IMR-90 (cell line): Measurements from ENCODE around the gene EPC1. TPM values are rescaled to one million over a fixed set of nuclear protein-coding genes. Genes with fewer than 3 reads are reported as not detected.

Source experiments
- ATAC-seq: fragments of 200-7000 bp; cut with Tn5 transposase; 2 replicates; pipeline ENCODE4 v1.9.1; 2020; ENCODE audit warnings: low read depth, mild to moderate bottlenecking, moderate library complexity
- BruUV-seq: library from RNA; stranded (reverse); fragments of 400-500 nt; replicated peaks from 2 replicates; lab custom pipeline; 2021; lab: Mats Ljungman, UMichigan
- CTCF ChIA-PET: fragments of 300-600 bp; formaldehyde crosslinking; extraction: SDS; loops from one replicate; lab custom pipeline; 2021; ENCODE audit warnings: antibody characterized with exemption; lab: Yijun Ruan, JAX
- POLR2A ChIA-PET: fragments of 300-600 bp; sonication (Branson Sonifier 250); formaldehyde crosslinking; loops from one replicate; lab custom pipeline; 2022; ENCODE audit warnings: antibody characterized with exemption; ENCODE audit not compliant: unreplicated experiment; lab: Charles Lee
- DNase-seq: peaks from one replicate; pipeline ENCODE4 v3.0.0; 2013
- H2AFZ ChIP-seq: replicated peaks from 2 replicates; pipeline ENCODE3; 2013; ENCODE audit warnings: low read length, mild to moderate bottlenecking; ENCODE audit not compliant: poor library complexity
- H2AK5ac ChIP-seq: 2 replicates; pipeline ENCODE4 v1.6.1; 2013; ENCODE audit warnings: low read depth, low read length, inconsistent platforms
- H2AK9ac ChIP-seq: replicated peaks from 2 replicates; pipeline ENCODE3; 2013; ENCODE audit warnings: mild to moderate bottlenecking, low read depth, low read length, moderate library complexity; ENCODE audit not compliant: poor library complexity
- H2BK120ac ChIP-seq: 2 replicates; pipeline ENCODE4 v1.6.1; 2013; ENCODE audit warnings: low read depth, low read length, inconsistent platforms
- H2BK15ac ChIP-seq: 3 replicates; pipeline ENCODE4 v1.6.1; 2013; ENCODE audit warnings: low read depth, low read length, inconsistent platforms
- H2BK20ac ChIP-seq: 2 replicates; pipeline ENCODE4 v1.6.1; 2013; ENCODE audit warnings: low read depth, mild to moderate bottlenecking, inconsistent platforms, low read length, moderate library complexity
- H2BK5ac ChIP-seq: 2 replicates; pipeline ENCODE4 v1.6.1; 2013; ENCODE audit warnings: mild to moderate bottlenecking, low read depth, low read length, inconsistent platforms; ENCODE audit not compliant: poor library complexity, severe bottlenecking
- H3K14ac ChIP-seq: replicated peaks from 2 replicates; pipeline ENCODE4 v1.6.1; 2013; ENCODE audit warnings: low read depth, low read length, inconsistent platforms
- H3K18ac ChIP-seq: 2 replicates; pipeline ENCODE4 v1.6.1; 2013; ENCODE audit warnings: low read depth, low read length, control low read depth
- H3K23ac ChIP-seq: 2 replicates; pipeline ENCODE4 v1.6.1; 2013; ENCODE audit warnings: low read depth, low read length, inconsistent platforms
- H3K27ac ChIP-seq: 2 replicates; pipeline ENCODE4 v1.5.1; 2013; ENCODE audit warnings: mild to moderate bottlenecking, control low read depth, low read length; ENCODE audit not compliant: insufficient read depth
- H3K27me3 ChIP-seq: 2 replicates; pipeline ENCODE4 v1.6.1; 2013; ENCODE audit warnings: low read length; ENCODE audit not compliant: control insufficient read depth, insufficient read depth
- H3K36me3 ChIP-seq: 2 replicates; pipeline ENCODE4 v1.6.1; 2013; ENCODE audit warnings: low read length, mixed read lengths; ENCODE audit not compliant: control insufficient read depth, insufficient read depth
- H3K4ac ChIP-seq: 2 replicates; pipeline ENCODE4 v1.6.1; 2013; ENCODE audit warnings: low read depth, low read length, inconsistent platforms
- H3K4me1 ChIP-seq: 2 replicates; pipeline ENCODE4 v1.6.1; 2013; ENCODE audit warnings: low read length, mixed read lengths; ENCODE audit not compliant: control insufficient read depth, insufficient read depth
- H3K4me2 ChIP-seq: 2 replicates; pipeline ENCODE4 v1.6.1; 2013; ENCODE audit warnings: low read depth, mild to moderate bottlenecking, control low read depth, low read length, moderate library complexity
- H3K4me3 ChIP-seq: 2 replicates; pipeline ENCODE4 v1.5.1; 2013; ENCODE audit warnings: low read depth, mild to moderate bottlenecking, control low read depth, low read length, moderate library complexity; ENCODE audit not compliant: insufficient read depth
- H3K56ac ChIP-seq: 2 replicates; pipeline ENCODE4 v1.6.1; 2013; ENCODE audit warnings: low read length, inconsistent platforms; ENCODE audit not compliant: insufficient read depth; ENCODE audit errors: extremely low read depth
- H3K79me1 ChIP-seq, 2 experiments: 2 replicates each; pipeline ENCODE4 v1.6.1; 2013; ENCODE audit warnings: low read length in 2 of 2, inconsistent platforms in 1 of 2, low read depth in 1 of 2
- H3K9ac ChIP-seq: 2 replicates; pipeline ENCODE4 v1.6.1; 2013; ENCODE audit warnings: low read depth, low read length, control low read depth
- H3K9me1 ChIP-seq: 2 replicates; pipeline ENCODE4 v1.6.1; 2013; ENCODE audit warnings: low read length, inconsistent platforms; ENCODE audit not compliant: insufficient read depth
- H3K9me3 ChIP-seq: 2 replicates; pipeline ENCODE4 v1.6.1; 2013; ENCODE audit warnings: low read length; ENCODE audit not compliant: control insufficient read depth, insufficient read depth
- H4K20me1 ChIP-seq: 2 replicates; pipeline ENCODE4 v1.6.1; 2013; ENCODE audit warnings: low read length, inconsistent platforms; ENCODE audit not compliant: insufficient read depth
- H4K5ac ChIP-seq: 2 replicates; pipeline ENCODE4 v1.6.1; 2013; ENCODE audit warnings: mild to moderate bottlenecking, low read depth, low read length, control low read depth
- H4K8ac ChIP-seq, 2 experiments: 2 replicates each; pipeline ENCODE4 v1.6.1; 2013; ENCODE audit warnings: low read depth in 2 of 2, low read length in 2 of 2, control low read depth in 1 of 2, inconsistent platforms in 1 of 2
- H4K91ac ChIP-seq: 2 replicates; pipeline ENCODE4 v1.6.1; 2013; ENCODE audit warnings: low read depth, low read length, inconsistent platforms; ENCODE audit not compliant: insufficient read depth
- CHD1 ChIP-seq: IDR thresholded peaks from 2 replicates; pipeline ENCODE4 v1.6.1; 2012; ENCODE audit warnings: low read depth, low read length, improper control_type of control experiment
- CTCF ChIP-seq: conservative IDR thresholded peaks from 2 replicates; pipeline ENCODE4 v1.5.1; 2012; ENCODE audit warnings: mild to moderate bottlenecking, low read depth, low read length, improper control_type of control experiment
- FOS ChIP-seq: fragments of 150-350 bp; IDR thresholded peaks from 2 replicates; pipeline ENCODE4 v1.6.1; 2016; ENCODE audit warnings: low read depth, low read length
- MAFK ChIP-seq: IDR thresholded peaks from 2 replicates; pipeline ENCODE4 v1.6.1; 2012; ENCODE audit warnings: low read depth, low read length, improper control_type of control experiment
- MAZ ChIP-seq: IDR thresholded peaks from 2 replicates; pipeline ENCODE4 v1.6.1; 2012; ENCODE audit warnings: low read depth, mild to moderate bottlenecking, low read length, improper control_type of control experiment, moderate library complexity, borderline replicate concordance
- POLR2A ChIP-seq: IDR thresholded peaks from 2 replicates; pipeline ENCODE4 v1.6.1; 2012; ENCODE audit warnings: mild to moderate bottlenecking, low read depth, low read length
- RCOR1 ChIP-seq: IDR thresholded peaks from 2 replicates; pipeline ENCODE4 v1.6.1; 2012; ENCODE audit warnings: mild to moderate bottlenecking, low read length, improper control_type of control experiment; ENCODE audit not compliant: insufficient replicate concordance
- RFX5 ChIP-seq: IDR thresholded peaks from 2 replicates; pipeline ENCODE4 v1.8.0; 2012; ENCODE audit warnings: low read depth, mild to moderate bottlenecking, low read length, moderate library complexity
- dilution Hi-C: fragments of 300-500 bp; cut with HindIII; formaldehyde crosslinking; loops from one replicate; pipeline ENCODE4 v1.14.3; 2018; ENCODE audit warnings: low sequenced_read_pairs; ENCODE audit not compliant: unreplicated experiment
- in situ Hi-C: fragments of 300-500 bp; cut with MboI; formaldehyde crosslinking; loops from 3 replicates; pipeline ENCODE4 v1.14.3; 2019; ENCODE audit warnings: low sequenced_read_pairs, inconsistent platforms, mixed read lengths
- intact Hi-C: fragments of 100-400 bp; cut with micrococcal nuclease; formaldehyde crosslinking; loops from 2 replicates; pipeline ENCODE4 v1.10.0; 2022
- polyA plus RNA-seq, 3 experiments: library from polyadenylated mRNA; depleted of rRNA; stranded (reverse); fragments of >200 nt; gene quantifications; 2 replicates each; pipeline ENCODE4 v1.2.3, GENCODE V29; 2012; ENCODE audit warnings: low replicate concordance in 1 of 3
- total RNA-seq: library from RNA; depleted of rRNA; stranded (reverse); fragments of >200 nt; gene quantifications from 2 replicates; pipeline ENCODE4 v1.2.3, GENCODE V29; 2012

Gene EPC1
- total and polyA plus RNA-seq, 2 of the 4 experiments (the other 2 are of a cell fraction) = 21.9 to 23.5 TPM

- H4K8ac ChIP-seq = no peak overlapping the region
- H2AK5ac ChIP-seq = no peak overlapping the region
- H3K4me1 ChIP-seq = peaks cover 1% of the 10 kb centered on the region; the same call in 1 of the 2 replicates
- H3K14ac ChIP-seq = no peak overlapping the region
- TF ChIP-seq CHD1 (no peak), CTCF (no peak), RFX5 (no peak), FOS (no peak), RCOR1 (no peak), POLR2A (no peak), MAFK (no peak), MAZ (no peak)
- no peak overlapping the region for H2BK120ac ChIP-seq
- intact Hi-C loops (no loop called here), dilution Hi-C loops (no loop called here), in situ Hi-C loops (no loop called here)
- H2BK20ac ChIP-seq = no peak overlapping the region
- POLR2A ChIA-PET = no interaction called here
- H3K18ac ChIP-seq = no peak overlapping the region
- no peak overlapping the region for H3K27ac ChIP-seq
- peaks cover 15 to 32% of the 10 kb centered on the region in 2 experiments for H3K79me1 ChIP-seq
- no peak overlapping the region for H2BK15ac ChIP-seq
- H2AK9ac ChIP-seq = no peak overlapping the region
- H3K9ac ChIP-seq = no peak overlapping the region
- H3K9me3 ChIP-seq = no peaks in the 10 kb centered on the region
- ATAC-seq (no peak), DNase-seq (no peak)
- no peak overlapping the region for H3K4me2 ChIP-seq
- H2BK5ac ChIP-seq = no peak overlapping the region
- no peak overlapping the region for H4K91ac ChIP-seq
- peaks cover 16% of the 10 kb centered on the region; the same call in 1 of the 2 replicates for H4K20me1 ChIP-seq
- no peaks in the 10 kb centered on the region for H3K9me1 ChIP-seq
- no peak overlapping the region for H3K4me3 ChIP-seq
- no peak overlapping the region for H3K4ac ChIP-seq
- no peaks in the 10 kb centered on the region for H3K36me3 ChIP-seq
- BruUV-seq = no TSS peak
- H4K5ac ChIP-seq = no peak overlapping the region
- H2AFZ ChIP-seq = no peak overlapping the region
- CTCF ChIA-PET = no interaction called here
- H3K27me3 ChIP-seq = no peaks in the 10 kb centered on the region
- no peak overlapping the region for H3K23ac ChIP-seq
- no peak overlapping the region for H3K56ac ChIP-seq
These were observed 26.1 kb upstream of the EPC1 start for GRCh38 chr10:32373031-32373430.
